Fibroblast of mammary gland (primary cell): ENCODE results near the gene IQCM.

ENCODE experiments used
- DNase-seq: peaks from one replicate; pipeline ENCODE4 v3.0.0-alpha.2; 2010; ENCODE audit warnings: low read depth
- H3K4me3 ChIP-seq: 2 replicates; pipeline ENCODE4 v1.5.1; 2011; ENCODE audit warnings: low read depth, mild to moderate bottlenecking, low read length, moderate library complexity; ENCODE audit not compliant: control insufficient read depth
- TF ChIP-seq, protein P1 (sequence below): conservative IDR thresholded peaks from 2 replicates; pipeline ENCODE4 v1.5.1; 2011; ENCODE audit warnings: low read depth, low read length, inconsistent platforms; ENCODE audit not compliant: control insufficient read depth, insufficient read depth

The IQCM gene

DNA sequence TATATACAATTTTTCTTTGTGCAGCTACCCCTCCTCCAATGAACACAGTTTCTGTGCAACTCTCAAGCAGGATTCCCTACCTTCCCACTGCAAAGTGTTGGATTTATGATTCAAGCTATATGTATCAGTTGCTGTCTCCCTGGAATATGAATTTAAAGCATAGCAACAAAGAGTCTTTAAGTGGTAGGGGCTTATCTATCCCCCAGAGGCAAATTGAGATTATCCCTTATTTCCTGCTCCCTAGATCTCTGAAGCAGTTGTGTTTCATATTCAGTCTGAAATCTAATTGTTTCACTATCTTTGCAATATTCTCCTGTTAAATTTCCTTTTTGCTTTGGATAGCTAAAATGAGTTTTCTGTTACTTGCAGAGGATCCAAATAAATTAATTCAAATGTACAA, 263.0 kb downstream of the IQCM start:
- no peak overlapping the region for H3K4me3 ChIP-seq
- DNase-seq = no peak
- TF ChIP-seq, protein P1, sequence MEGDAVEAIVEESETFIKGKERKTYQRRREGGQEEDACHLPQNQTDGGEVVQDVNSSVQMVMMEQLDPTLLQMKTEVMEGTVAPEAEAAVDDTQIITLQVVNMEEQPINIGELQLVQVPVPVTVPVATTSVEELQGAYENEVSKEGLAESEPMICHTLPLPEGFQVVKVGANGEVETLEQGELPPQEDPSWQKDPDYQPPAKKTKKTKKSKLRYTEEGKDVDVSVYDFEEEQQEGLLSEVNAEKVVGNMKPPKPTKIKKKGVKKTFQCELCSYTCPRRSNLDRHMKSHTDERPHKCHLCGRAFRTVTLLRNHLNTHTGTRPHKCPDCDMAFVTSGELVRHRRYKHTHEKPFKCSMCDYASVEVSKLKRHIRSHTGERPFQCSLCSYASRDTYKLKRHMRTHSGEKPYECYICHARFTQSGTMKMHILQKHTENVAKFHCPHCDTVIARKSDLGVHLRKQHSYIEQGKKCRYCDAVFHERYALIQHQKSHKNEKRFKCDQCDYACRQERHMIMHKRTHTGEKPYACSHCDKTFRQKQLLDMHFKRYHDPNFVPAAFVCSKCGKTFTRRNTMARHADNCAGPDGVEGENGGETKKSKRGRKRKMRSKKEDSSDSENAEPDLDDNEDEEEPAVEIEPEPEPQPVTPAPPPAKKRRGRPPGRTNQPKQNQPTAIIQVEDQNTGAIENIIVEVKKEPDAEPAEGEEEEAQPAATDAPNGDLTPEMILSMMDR = no peak

DNA sequence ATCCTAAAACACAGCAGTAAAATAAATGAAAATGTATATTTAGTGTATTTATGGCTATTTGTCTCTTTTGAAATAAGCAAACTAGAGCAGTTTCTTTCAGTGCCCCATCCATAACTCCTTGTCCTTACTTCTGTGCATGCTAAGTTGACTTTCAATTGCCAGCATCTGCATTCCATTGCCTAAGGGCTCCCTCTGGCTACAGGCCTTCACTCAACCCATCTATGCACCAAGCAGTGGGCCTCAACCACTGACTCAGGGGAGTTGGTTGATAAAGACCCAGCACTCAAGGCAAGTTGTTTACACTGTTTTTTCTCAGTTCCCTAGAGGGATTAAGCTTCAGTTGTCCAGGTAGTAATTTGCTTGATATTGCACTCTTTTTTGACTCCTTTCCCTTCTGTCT, 265.7 kb downstream of the IQCM start:
- H3K4me3 ChIP-seq = no peak overlapping the region
- TF ChIP-seq, protein P1 = peak; percentile 23
- peak; percentile 11 for DNase-seq

DNA sequence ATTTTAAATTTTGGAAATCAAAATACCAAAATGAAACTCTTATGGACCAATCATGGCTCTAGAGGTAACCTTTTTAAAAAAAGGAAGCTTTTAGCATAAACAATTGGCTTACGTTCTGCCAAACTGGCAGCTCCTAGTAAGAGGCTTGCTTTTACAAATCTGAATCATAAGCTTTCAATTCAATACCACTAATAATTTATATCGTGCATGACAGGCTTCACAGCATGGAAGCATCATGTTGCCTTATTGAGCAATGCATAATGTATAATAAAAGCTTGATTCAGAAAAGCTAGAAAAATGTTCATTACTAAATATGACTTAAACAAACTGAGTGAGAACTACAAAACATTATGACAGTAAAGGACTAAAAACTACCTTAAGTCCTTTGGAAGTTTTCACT, 280.9 kb downstream of the IQCM start:
- TF ChIP-seq, protein P1 = no peak
- peak; percentile 12 for DNase-seq
- H3K4me3 ChIP-seq = no peak overlapping the region

DNA sequence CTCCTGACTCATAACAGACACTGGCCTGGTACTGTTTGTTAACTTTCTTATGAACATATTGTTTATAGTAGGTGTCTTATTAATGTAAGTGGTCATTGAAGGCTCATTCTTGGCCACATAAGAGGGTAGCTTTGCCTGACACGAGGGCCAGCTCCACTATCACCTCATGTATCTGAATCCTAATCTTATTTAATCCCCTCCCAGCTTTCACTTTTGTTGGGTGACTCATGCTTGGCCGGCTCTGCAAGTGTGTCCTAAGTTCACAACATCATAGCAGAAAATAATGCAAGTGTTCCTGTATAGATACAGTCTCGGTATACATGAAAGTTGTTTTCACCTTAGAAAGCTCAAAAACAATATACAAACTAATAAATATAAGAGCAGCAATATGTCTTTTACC, 283.8 kb downstream of the IQCM start:
- no peak overlapping the region for H3K4me3 ChIP-seq
- DNase-seq = peak; percentile 59
- TF ChIP-seq, protein P1 = no peak

DNA sequence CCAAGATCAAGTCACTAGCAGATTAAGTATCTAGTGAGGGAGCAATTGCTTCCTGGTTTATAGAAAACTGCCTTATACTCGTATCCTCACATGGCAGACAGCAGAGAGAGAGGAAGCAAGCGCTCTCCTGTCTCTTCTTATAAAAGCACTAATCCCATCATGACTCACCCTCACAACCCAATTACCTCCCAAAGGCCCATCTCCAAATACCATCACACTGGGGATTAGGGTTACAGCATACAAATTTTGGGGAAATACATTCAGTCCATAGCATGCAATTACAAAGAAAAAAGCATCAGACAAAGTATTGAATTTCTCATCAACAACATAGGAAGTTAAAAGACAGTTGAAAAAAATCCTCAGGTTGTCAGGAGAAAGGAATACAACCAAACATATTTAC, 292.6 kb downstream of the IQCM start:
- DNase-seq = no peak
- TF ChIP-seq, protein P1 = no peak
- H3K4me3 ChIP-seq = no peak overlapping the region

DNA sequence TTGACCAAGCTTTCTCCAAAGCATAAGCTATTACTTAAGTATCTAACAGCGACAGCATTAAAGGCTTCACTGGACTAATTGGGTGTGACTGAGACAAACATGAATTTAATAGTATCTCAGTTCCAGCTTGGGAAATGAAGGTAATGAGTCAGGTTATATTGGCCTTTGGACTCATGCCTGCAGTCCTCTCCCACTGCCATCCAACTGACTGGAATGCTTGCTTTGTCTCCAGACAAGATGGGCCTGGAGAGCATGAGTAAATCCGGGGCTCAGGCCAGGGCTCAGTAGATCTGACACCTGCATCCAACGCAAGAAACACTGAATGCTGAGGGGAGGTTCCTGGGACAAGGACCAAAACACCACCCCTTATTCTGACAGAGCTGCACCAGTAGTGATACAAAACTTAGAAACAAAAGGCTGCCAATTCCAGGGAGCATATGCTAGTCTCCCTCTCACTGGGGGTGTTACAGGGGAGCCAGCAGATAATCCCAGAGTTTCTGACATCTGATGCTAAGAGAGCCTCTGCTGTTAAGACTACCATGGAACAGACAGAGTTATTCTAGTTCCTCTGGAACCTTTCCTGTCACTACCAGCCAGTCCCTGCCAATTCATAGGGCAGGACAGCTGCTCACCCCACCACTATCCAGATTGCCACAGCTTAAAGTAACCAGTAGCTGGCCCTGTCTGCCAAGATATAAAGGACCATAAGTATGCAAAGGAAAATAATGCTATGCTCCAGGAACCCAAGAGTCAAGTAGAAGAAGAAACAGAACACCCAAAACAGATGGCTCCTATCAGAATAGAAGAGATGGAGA, 293.8 kb downstream of the IQCM start:
- TF ChIP-seq, protein P1 = no peak
- H3K4me3 ChIP-seq = no peak overlapping the region
- peak; percentile 49 for DNase-seq
